Measurements from ENCODE around the gene OR2Y1. TPM values are rescaled to one million over a fixed set of nuclear protein-coding genes. Genes with fewer than 3 reads are reported as not detected.

Gene OR2Y1
- total RNA-seq, 1 experiment from 2014 or later, result not detected

GRCh38 chr5:180696116-180696515 is 43.7 kb downstream of the OR2Y1 start:
- ChIA-PET POLR2A (no interaction called here), CTCF (no interaction called here)
- no peaks in the 10 kb centered on the region for H3K4me1 Mint-ChIP-seq (ENCODE audit: insufficient read depth, unreplicated experiment)
- H3K27ac Mint-ChIP-seq (ENCODE audit: low read depth, unreplicated experiment), result no peak overlapping the region
- no peaks in the 10 kb centered on the region for H3K36me3 Mint-ChIP-seq (ENCODE audit: insufficient read depth, unreplicated experiment)
- TF ChIP-seq, protein P1, sequence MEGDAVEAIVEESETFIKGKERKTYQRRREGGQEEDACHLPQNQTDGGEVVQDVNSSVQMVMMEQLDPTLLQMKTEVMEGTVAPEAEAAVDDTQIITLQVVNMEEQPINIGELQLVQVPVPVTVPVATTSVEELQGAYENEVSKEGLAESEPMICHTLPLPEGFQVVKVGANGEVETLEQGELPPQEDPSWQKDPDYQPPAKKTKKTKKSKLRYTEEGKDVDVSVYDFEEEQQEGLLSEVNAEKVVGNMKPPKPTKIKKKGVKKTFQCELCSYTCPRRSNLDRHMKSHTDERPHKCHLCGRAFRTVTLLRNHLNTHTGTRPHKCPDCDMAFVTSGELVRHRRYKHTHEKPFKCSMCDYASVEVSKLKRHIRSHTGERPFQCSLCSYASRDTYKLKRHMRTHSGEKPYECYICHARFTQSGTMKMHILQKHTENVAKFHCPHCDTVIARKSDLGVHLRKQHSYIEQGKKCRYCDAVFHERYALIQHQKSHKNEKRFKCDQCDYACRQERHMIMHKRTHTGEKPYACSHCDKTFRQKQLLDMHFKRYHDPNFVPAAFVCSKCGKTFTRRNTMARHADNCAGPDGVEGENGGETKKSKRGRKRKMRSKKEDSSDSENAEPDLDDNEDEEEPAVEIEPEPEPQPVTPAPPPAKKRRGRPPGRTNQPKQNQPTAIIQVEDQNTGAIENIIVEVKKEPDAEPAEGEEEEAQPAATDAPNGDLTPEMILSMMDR (IDR thresholded peaks at IDR 0.05; ENCODE audit: unreplicated experiment), result no peak
- peaks cover 73% of the 10 kb centered on the region for H3K27me3 Mint-ChIP-seq (ENCODE audit: insufficient read depth, unreplicated experiment)
- BruUV-seq (replicated peaks), result no TSS peak
- DNase-seq (ENCODE audit: unreplicated experiment), result no peak
- intact Hi-C loops (cut with micrococcal nuclease), result no loop called here
- H3K9me3 Mint-ChIP-seq (ENCODE audit: unreplicated experiment), result no peaks in the 10 kb centered on the region
- H3K4me3 Mint-ChIP-seq (ENCODE audit: unreplicated experiment), result no peak overlapping the region

- no peaks in the 10 kb centered on the region for H3K9me3 Mint-ChIP-seq (ENCODE audit: unreplicated experiment)
- POLR2A ChIA-PET, result interaction anchor here (0.6 kb wide), 1 partner anchor 311 kb away, joined by 3 read pairs; no protein-coding TSS in a partner anchor
- intact Hi-C loops (cut with micrococcal nuclease), result no loop called here
- H3K27me3 Mint-ChIP-seq (ENCODE audit: insufficient read depth, unreplicated experiment), result peaks cover 64% of the 10 kb centered on the region
- H3K4me1 Mint-ChIP-seq (ENCODE audit: insufficient read depth, unreplicated experiment), result no peaks in the 10 kb centered on the region
- H3K4me3 Mint-ChIP-seq (ENCODE audit: unreplicated experiment), result no peak overlapping the region
- TF ChIP-seq, protein P1 (IDR thresholded peaks at IDR 0.05; ENCODE audit: unreplicated experiment), result no peak
- no peak for DNase-seq (ENCODE audit: unreplicated experiment)
- no peak overlapping the region for H3K27ac Mint-ChIP-seq (ENCODE audit: low read depth, unreplicated experiment)
- H3K36me3 Mint-ChIP-seq (ENCODE audit: insufficient read depth, unreplicated experiment), result no peaks in the 10 kb centered on the region
- CTCF ChIA-PET, result interaction anchor here (0.6 to 3.5 kb wide), 4 partner anchors 8 to 306 kb away, joined by 3 to 16 read pairs (median 4); no protein-coding TSS in a partner anchor
- no TSS peak for BruUV-seq (replicated peaks)
Measured at GRCh38 chr5:180692429-180692828, 47.4 kb downstream of the OR2Y1 start.

- no peaks in the 10 kb centered on the region for H3K36me3 Mint-ChIP-seq (ENCODE audit: insufficient read depth, unreplicated experiment)
- ChIA-PET CTCF (interaction anchor here (0.5 to 0.6 kb wide), 2 partner anchors 32 to 49 kb away, joined by 3 read pairs; no protein-coding TSS in a partner anchor), POLR2A (no interaction called here)
- no TSS peak for BruUV-seq (replicated peaks)
- H3K4me1 Mint-ChIP-seq (ENCODE audit: insufficient read depth, unreplicated experiment), result no peaks in the 10 kb centered on the region
- TF ChIP-seq, protein P1 (IDR thresholded peaks at IDR 0.05; ENCODE audit: unreplicated experiment), result no peak
- H3K27me3 Mint-ChIP-seq (ENCODE audit: insufficient read depth, unreplicated experiment), result peaks cover 64% of the 10 kb centered on the region
- DNase-seq (ENCODE audit: unreplicated experiment), result no peak
- intact Hi-C loops (cut with micrococcal nuclease), result no loop called here
- H3K9me3 Mint-ChIP-seq (ENCODE audit: unreplicated experiment), result no peaks in the 10 kb centered on the region
- no peak overlapping the region for H3K4me3 Mint-ChIP-seq (ENCODE audit: unreplicated experiment)
- no peak overlapping the region for H3K27ac Mint-ChIP-seq (ENCODE audit: low read depth, unreplicated experiment)
Measured at GRCh38 chr5:180691046-180691445, 48.8 kb downstream of the OR2Y1 start.

DNA sequence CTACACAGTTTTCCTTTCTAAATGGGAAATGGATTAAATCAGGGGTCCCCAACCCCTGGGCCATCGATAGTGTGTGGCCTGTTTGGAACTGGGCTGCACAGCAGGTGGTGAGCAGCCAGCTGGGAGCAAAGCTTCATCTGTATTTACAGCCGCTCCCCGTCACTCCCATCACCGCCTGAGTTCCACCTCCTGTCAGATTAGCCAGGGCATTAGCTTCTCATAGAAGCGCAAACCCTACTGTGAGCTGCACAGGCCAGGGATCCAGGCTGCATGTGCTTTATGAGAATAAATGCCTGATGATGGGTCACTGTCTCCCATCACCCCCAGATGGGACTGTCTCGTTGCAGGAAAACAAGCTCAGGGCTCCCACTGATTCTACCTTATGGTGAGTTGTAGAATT is 49.3 kb downstream of the OR2Y1 start:
- TF ChIP-seq, protein P1 (IDR thresholded peaks at IDR 0.05; ENCODE audit: unreplicated experiment), result no peak
- H3K9me3 Mint-ChIP-seq (ENCODE audit: unreplicated experiment), result no peaks in the 10 kb centered on the region
- BruUV-seq (replicated peaks), result no TSS peak
- DNase-seq (ENCODE audit: unreplicated experiment), result no peak
- H3K27me3 Mint-ChIP-seq (ENCODE audit: insufficient read depth, unreplicated experiment), result peaks cover 69% of the 10 kb centered on the region
- H3K36me3 Mint-ChIP-seq (ENCODE audit: insufficient read depth, unreplicated experiment), result no peaks in the 10 kb centered on the region
- H3K4me1 Mint-ChIP-seq (ENCODE audit: insufficient read depth, unreplicated experiment), result no peaks in the 10 kb centered on the region
- ChIA-PET POLR2A (no interaction called here), CTCF (interaction anchor here (0.6 kb wide), 1 partner anchor 48 kb away, joined by 3 read pairs; no protein-coding TSS in a partner anchor)
- H3K27ac Mint-ChIP-seq (ENCODE audit: low read depth, unreplicated experiment), result no peak overlapping the region
- intact Hi-C loops (cut with micrococcal nuclease), result no loop called here
- no peak overlapping the region for H3K4me3 Mint-ChIP-seq (ENCODE audit: unreplicated experiment)
